ENCODE data around the gene RILPL2.
A peak's percentile ranks its signal among the peaks of the same experiment; 100 is the strongest.
"Not testable (repeated sequence)": the region's sequence is repeated elsewhere in the genome, so short reads cannot be mapped to it uniquely, and the experiment has no call there.

The RILPL2 gene

GRCh38 chr12:123441523-123442164 lies 5.2 kb upstream of the RILPL2 start:
- no peak overlapping the region for H3K4me3 ChIP-seq (ENCODE audit: control insufficient read depth, low read depth, low read length)
- TF ChIP-seq CTCF (conservative IDR thresholded peaks at IDR 0.05; ENCODE audit: control insufficient read depth, insufficient read depth, low read depth, low read length) = no peak
- DNase-seq (ENCODE audit: low read depth) = no peak

GRCh38 chr12:123435636-123436016 lies 858 bp downstream of the RILPL2 start:
- TF ChIP-seq CTCF (conservative IDR thresholded peaks at IDR 0.05; ENCODE audit: control insufficient read depth, insufficient read depth, low read depth, low read length) = no peak
- H3K4me3 ChIP-seq (ENCODE audit: control insufficient read depth, low read depth, low read length) = peak overlapping the region; percentile 82
- DNase-seq (ENCODE audit: low read depth) = no peak

DNA sequence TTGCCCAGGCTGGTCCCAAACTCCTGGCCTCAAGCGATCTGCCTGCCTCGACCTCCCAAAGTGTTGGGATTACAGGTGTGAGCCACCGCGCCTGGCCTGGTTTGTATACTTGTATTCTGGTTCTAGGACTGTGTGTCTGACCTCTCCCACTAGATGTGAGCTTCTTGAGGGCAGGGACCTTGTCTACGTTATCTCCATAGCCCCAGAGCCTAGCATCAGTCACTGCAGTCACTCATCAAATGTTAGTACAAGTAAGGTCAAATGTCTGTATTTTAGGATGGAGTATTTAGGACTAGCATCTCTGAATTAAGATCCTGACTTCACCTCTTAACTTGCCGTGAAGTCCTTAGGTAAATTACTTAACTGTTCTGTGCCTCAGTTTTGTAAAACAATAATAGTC lies 2.9 kb downstream of the RILPL2 start:
- DNase-seq (ENCODE audit: low read depth) = no peak
- no peak for TF ChIP-seq CTCF (conservative IDR thresholded peaks at IDR 0.05; ENCODE audit: control insufficient read depth, insufficient read depth, low read depth, low read length)
- no peak overlapping the region for H3K4me3 ChIP-seq (ENCODE audit: control insufficient read depth, low read depth, low read length)

DNA sequence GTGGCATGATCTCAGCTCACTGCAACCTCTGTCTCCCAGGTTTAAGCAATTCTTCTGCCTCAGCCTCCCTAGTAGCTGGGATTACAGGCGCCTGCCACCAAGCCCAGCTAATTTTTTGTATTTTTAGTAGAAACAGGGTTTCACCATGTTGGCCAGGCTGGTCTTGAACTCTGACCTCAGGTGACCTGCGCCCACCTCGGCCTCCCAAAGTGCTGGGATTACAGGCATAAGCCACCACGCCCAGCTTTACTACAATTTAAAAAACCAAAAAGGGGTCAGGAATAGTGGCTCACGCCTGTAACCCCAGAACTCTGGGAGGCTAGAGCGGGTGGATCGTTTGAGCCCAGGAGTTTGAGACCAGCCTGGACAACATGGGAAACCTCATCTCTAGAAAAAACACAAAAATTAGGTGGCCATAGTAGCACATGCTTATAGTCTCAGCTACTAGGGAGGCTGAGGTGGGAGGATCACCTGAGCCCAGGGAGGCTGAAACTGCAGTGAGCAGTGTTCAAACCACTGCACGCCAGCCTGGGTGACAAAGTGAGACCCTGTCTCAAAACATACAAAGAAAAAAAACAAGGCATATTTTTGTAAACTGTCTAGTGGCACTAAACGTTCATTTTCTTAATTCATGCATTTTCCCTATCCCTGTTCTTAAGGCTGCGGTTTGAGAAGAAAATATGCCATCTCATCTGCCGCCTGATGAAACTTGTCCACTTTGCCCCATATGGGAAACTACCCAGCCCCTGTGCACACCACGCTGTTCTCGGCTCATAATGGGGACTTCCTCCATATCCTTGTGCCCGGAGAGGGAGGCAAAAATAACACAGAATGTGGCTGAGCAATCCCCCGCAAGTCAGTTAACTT lies 4.3 kb downstream of the RILPL2 start:
- H3K4me3 ChIP-seq (ENCODE audit: control insufficient read depth, low read depth, low read length); DNase-seq (ENCODE audit: low read depth): not testable (repeated sequence)

DNA sequence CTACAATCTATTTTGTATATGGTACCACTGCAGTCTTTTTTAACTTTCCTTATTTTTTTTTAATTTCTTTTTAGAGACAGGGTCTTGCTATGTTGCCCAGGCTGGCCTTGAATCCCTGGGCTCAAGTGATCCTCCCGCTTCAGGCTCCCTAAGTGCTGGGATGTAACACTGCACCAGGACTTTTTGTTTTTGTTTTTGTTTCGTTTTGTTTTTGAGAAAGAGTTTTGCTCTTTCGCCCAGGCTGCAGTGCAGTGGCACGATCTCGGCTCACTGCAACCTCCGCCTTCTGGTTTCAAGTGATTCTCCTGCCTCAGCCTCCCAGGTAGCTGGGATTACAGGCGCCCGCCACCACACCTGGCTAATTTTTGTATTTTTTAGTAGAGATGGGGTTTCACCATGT lies 7.4 kb downstream of the RILPL2 start:
- DNase-seq (ENCODE audit: low read depth); H3K4me3 ChIP-seq (ENCODE audit: control insufficient read depth, low read depth, low read length): not testable (repeated sequence)

DNA sequence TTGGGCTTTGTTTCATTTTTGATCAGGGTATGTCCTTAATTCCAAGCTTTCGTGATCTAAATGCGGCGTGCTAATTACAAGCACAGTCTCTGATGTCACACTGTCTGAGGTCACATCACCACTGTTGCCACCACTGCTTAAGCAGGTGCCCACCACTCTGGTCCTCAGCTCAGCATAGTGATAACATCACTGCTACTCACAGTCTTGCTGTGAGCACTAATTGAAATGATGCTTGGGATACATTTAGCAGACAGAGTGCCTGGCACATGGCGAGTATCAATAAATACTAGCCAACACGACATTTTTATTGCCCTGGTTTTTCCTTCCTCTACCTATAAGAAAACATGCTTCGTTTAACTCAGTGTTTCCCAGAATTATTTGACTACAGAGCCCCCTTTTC lies 7.9 kb downstream of the RILPL2 start:
- DNase-seq (ENCODE audit: low read depth) = no peak
- TF ChIP-seq CTCF (conservative IDR thresholded peaks at IDR 0.05; ENCODE audit: control insufficient read depth, insufficient read depth, low read depth, low read length) = no peak
- H3K4me3 ChIP-seq (ENCODE audit: control insufficient read depth, low read depth, low read length) = no peak overlapping the region

- no peak overlapping the region for H3K4me3 ChIP-seq (ENCODE audit: control insufficient read depth, low read depth, low read length)
These were observed 9.3 kb downstream of the RILPL2 start for GRCh38 chr12:123427036-123427769.

More at GRCh38 chr12:123427036-123427769, 9.3 kb downstream of the RILPL2 start:
- no peak for TF ChIP-seq CTCF (conservative IDR thresholded peaks at IDR 0.05; ENCODE audit: control insufficient read depth, insufficient read depth, low read depth, low read length)
- no peak for DNase-seq (ENCODE audit: low read depth)

Measured in fibroblast of mammary gland (primary cell).